ENCODE measurements around the gene TMEFF2. TPM values are rescaled to one million over a fixed set of nuclear protein-coding genes. Genes with fewer than 3 reads are reported as not detected.

Gene TMEFF2
- total and polyA plus RNA-seq, 2 of the 4 experiments (the other 2 are of a cell fraction): 1.3 to 3.0 TPM

DNA sequence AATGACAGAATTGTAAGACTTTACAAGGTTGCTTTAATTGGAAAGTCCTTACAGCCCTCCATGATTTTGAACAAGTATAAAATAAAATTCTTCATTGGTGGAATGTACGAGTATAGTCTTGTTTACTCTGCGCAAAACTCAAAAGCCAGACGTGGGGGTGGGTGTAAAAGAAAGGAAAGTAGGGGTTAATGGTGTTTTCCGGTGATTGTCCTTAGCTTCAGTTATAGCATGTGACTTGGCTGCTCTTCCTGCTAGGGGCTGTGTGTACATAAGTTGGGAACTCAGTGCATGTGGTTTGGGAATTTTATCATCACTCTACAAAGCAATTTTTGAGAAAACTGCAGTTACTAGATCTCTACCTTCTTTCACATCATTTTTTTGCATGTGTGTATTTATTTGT is 265.4 kb downstream of the TMEFF2 start:
- no peak overlapping the region for H3K56ac ChIP-seq (ENCODE audit: extremely low read depth, insufficient read depth, low read length)
- BruUV-seq (replicated peaks): no TSS peak
- no peak overlapping the region for H3K4me3 ChIP-seq (ENCODE audit: insufficient read depth, low read depth, low read length)
- 90% methylated on average over 2 of the region's 4 CpGs; no CpG with 5 or more reads in 1 of the 2 experiments for WGBS, 2 experiments (ENCODE audit: extremely low coverage in 2 of 2, insufficient read length in 1 of 2)
- H3K14ac ChIP-seq (replicated peaks; ENCODE audit: low read depth, low read length): no peak overlapping the region; the same call in 1 of the 2 replicates
- no peak overlapping the region for H2BK5ac ChIP-seq (ENCODE audit: low read depth, low read length, poor library complexity, severe bottlenecking)
- TF ChIP-seq BHLHE40 (IDR thresholded peaks at IDR 0.05; ENCODE audit: low read depth, low read length) (no peak), NFE2L2 (IDR thresholded peaks at IDR 0.05; ENCODE audit: low read depth, low read length) (no peak), MAZ (IDR thresholded peaks at IDR 0.05; ENCODE audit: borderline replicate concordance, low read depth, low read length) (no peak), MAFK (IDR thresholded peaks at IDR 0.05; ENCODE audit: low read depth, low read length) (no peak), CEBPB (IDR thresholded peaks at IDR 0.05; ENCODE audit: low read depth, low read length) (no peak), POLR2A (IDR thresholded peaks at IDR 0.05; ENCODE audit: low read depth, low read length) (no peak), CHD1 (IDR thresholded peaks at IDR 0.05; ENCODE audit: low read depth, low read length) (no peak), RAD21 (IDR thresholded peaks at IDR 0.05; ENCODE audit: low read length) (no peak), FOS (IDR thresholded peaks at IDR 0.05; ENCODE audit: low read depth, low read length) (no peak), RCOR1 (IDR thresholded peaks at IDR 0.05; ENCODE audit: insufficient replicate concordance, low read length) (no peak), MXI1 (IDR thresholded peaks at IDR 0.05; ENCODE audit: borderline replicate concordance, low read depth, low read length) (no peak)
- TF ChIP-seq, protein P1, sequence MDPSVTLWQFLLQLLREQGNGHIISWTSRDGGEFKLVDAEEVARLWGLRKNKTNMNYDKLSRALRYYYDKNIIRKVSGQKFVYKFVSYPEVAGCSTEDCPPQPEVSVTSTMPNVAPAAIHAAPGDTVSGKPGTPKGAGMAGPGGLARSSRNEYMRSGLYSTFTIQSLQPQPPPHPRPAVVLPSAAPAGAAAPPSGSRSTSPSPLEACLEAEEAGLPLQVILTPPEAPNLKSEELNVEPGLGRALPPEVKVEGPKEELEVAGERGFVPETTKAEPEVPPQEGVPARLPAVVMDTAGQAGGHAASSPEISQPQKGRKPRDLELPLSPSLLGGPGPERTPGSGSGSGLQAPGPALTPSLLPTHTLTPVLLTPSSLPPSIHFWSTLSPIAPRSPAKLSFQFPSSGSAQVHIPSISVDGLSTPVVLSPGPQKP (IDR thresholded peaks at IDR 0.05; ENCODE audit: borderline replicate concordance, low read depth, low read length): no peak
- TF ChIP-seq, protein P2, sequence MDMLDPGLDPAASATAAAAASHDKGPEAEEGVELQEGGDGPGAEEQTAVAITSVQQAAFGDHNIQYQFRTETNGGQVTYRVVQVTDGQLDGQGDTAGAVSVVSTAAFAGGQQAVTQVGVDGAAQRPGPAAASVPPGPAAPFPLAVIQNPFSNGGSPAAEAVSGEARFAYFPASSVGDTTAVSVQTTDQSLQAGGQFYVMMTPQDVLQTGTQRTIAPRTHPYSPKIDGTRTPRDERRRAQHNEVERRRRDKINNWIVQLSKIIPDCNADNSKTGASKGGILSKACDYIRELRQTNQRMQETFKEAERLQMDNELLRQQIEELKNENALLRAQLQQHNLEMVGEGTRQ (IDR thresholded peaks at IDR 0.05; ENCODE audit: low read depth, low read length): no peak
- TF ChIP-seq, protein P3, sequence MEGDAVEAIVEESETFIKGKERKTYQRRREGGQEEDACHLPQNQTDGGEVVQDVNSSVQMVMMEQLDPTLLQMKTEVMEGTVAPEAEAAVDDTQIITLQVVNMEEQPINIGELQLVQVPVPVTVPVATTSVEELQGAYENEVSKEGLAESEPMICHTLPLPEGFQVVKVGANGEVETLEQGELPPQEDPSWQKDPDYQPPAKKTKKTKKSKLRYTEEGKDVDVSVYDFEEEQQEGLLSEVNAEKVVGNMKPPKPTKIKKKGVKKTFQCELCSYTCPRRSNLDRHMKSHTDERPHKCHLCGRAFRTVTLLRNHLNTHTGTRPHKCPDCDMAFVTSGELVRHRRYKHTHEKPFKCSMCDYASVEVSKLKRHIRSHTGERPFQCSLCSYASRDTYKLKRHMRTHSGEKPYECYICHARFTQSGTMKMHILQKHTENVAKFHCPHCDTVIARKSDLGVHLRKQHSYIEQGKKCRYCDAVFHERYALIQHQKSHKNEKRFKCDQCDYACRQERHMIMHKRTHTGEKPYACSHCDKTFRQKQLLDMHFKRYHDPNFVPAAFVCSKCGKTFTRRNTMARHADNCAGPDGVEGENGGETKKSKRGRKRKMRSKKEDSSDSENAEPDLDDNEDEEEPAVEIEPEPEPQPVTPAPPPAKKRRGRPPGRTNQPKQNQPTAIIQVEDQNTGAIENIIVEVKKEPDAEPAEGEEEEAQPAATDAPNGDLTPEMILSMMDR (conservative IDR thresholded peaks at IDR 0.05; ENCODE audit: low read depth, low read length): no peak
- intact Hi-C loops (cut with micrococcal nuclease) (no loop called here), dilution Hi-C loops (cut with HindIII; ENCODE audit: low sequenced_read_pairs, unreplicated experiment) (no loop called here), in situ Hi-C loops (cut with MboI; ENCODE audit: low sequenced_read_pairs) (no loop called here)
- no peaks in the 10 kb centered on the region for H3K36me3 ChIP-seq (ENCODE audit: control insufficient read depth, insufficient read depth, low read length)
- H3K9me3 ChIP-seq (ENCODE audit: control insufficient read depth, insufficient read depth, low read length): no peaks in the 10 kb centered on the region
- no peak overlapping the region for H2BK20ac ChIP-seq (ENCODE audit: low read depth, low read length)
- H3K27ac ChIP-seq (ENCODE audit: insufficient read depth, low read length): no peak overlapping the region
- H3K18ac ChIP-seq (ENCODE audit: low read depth, low read length): no peak overlapping the region
- no peak overlapping the region for H4K91ac ChIP-seq (ENCODE audit: insufficient read depth, low read depth, low read length)
- POLR2A ChIA-PET (ENCODE audit: unreplicated experiment): no interaction called here
- H2AK9ac ChIP-seq (replicated peaks; ENCODE audit: low read depth, low read length, poor library complexity): no peak overlapping the region
- H3K9ac ChIP-seq (ENCODE audit: low read depth, low read length): no peak overlapping the region
- no peak overlapping the region for H2AFZ ChIP-seq (replicated peaks; ENCODE audit: low read length, poor library complexity)
- no peak for ATAC-seq (ENCODE audit: low read depth)
- no peaks in the 10 kb centered on the region for H3K79me1 ChIP-seq (ENCODE audit: low read depth in 1 of 2, low read length in 2 of 2)
- DNase-seq: no peak
- no peak overlapping the region for H4K8ac ChIP-seq (ENCODE audit: low read depth in 2 of 2, low read length in 2 of 2)
- no peak overlapping the region for H4K5ac ChIP-seq (ENCODE audit: low read depth, low read length)
- H2BK15ac ChIP-seq (ENCODE audit: low read depth, low read length): no peak overlapping the region
- H3K4ac ChIP-seq (ENCODE audit: low read depth, low read length): no peak overlapping the region
- H2BK120ac ChIP-seq (ENCODE audit: low read depth, low read length): no peak overlapping the region
- no peaks in the 10 kb centered on the region for H3K27me3 ChIP-seq (ENCODE audit: control insufficient read depth, insufficient read depth, low read length)
- no peak overlapping the region for H3K23ac ChIP-seq (ENCODE audit: low read depth, low read length)
- H3K9me1 ChIP-seq (ENCODE audit: insufficient read depth, low read length): no peaks in the 10 kb centered on the region
- peaks cover 9% of the 10 kb centered on the region for H3K4me1 ChIP-seq (ENCODE audit: control insufficient read depth, insufficient read depth, low read length)
- no peak overlapping the region for H2AK5ac ChIP-seq (ENCODE audit: low read depth, low read length)
- H4K20me1 ChIP-seq (ENCODE audit: insufficient read depth, low read length): no peaks in the 10 kb centered on the region
- CTCF ChIA-PET: interaction anchor here (1.2 kb wide), 1 partner anchor 13 kb away, joined by 3 read pairs; no protein-coding TSS in a partner anchor
- no peak overlapping the region for H3K4me2 ChIP-seq (ENCODE audit: low read depth, low read length)

Measured in IMR-90 (cell line).